ENCODE results near the gene PRPF40A.
A peak's percentile ranks its signal among the peaks of the same experiment; 100 is the strongest.
"Not testable (repeated sequence)": the region's sequence is repeated elsewhere in the genome, so short reads cannot be mapped to it uniquely, and the experiment has no call there.

PRPF40A gene

GRCh38 chr2:152717228-152718075 is at the start of gene PRPF40A:
TSS of gene PRPF40A (minus strand) at chr2:152717461. CDS start at chr2:152717439, 22 bp downstream.
- peak; percentile 91 to 98 (median 97) for DNase-seq

- no peak for DNase-seq
These were observed 49.7 kb upstream of the PRPF40A start for GRCh38 chr2:152766928-152767327.

- no peak for DNase-seq
These were observed 46.4 kb upstream of the PRPF40A start for GRCh38 chr2:152763651-152764050.

GRCh38 chr2:152763208-152763607 is 45.9 kb upstream of the PRPF40A start:
- DNase-seq, result not testable (repeated sequence)

- DNase-seq, result no peak
These were observed 44.9 kb upstream of the PRPF40A start for GRCh38 chr2:152762202-152762601.

- no peak for DNase-seq
These were observed 44.0 kb upstream of the PRPF40A start for GRCh38 chr2:152761214-152761613.

- no peak for DNase-seq
These were observed 42.2 kb upstream of the PRPF40A start for GRCh38 chr2:152759290-152760072.

- no peak for DNase-seq
These were observed 37.8 kb upstream of the PRPF40A start for GRCh38 chr2:152755029-152755428.

- not testable (repeated sequence) for DNase-seq
These were observed 30.5 kb upstream of the PRPF40A start for GRCh38 chr2:152747751-152748150.

GRCh38 chr2:152743002-152743401 is 25.7 kb upstream of the PRPF40A start:
- peak in 1 of 3 experiments; percentile 40 for DNase-seq

- peak; percentile 8 to 76 (median 8) for DNase-seq
These were observed 23.6 kb upstream of the PRPF40A start for GRCh38 chr2:152740743-152741328.

GRCh38 chr2:152739705-152740104 is 22.4 kb upstream of the PRPF40A start:
- not testable (repeated sequence) for DNase-seq

GRCh38 chr2:152738438-152738837 is 21.2 kb upstream of the PRPF40A start:
- no peak for DNase-seq

- DNase-seq, result not testable (repeated sequence)
These were observed 20.2 kb upstream of the PRPF40A start for GRCh38 chr2:152737509-152737908.

- no peak for DNase-seq
These were observed 13.5 kb upstream of the PRPF40A start for GRCh38 chr2:152730591-152731333.

GRCh38 chr2:152729844-152730243 is 12.6 kb upstream of the PRPF40A start:
- DNase-seq, result no peak

GRCh38 chr2:152723918-152724317 is 6.7 kb upstream of the PRPF40A start:
- no peak for DNase-seq

- not testable (repeated sequence) for DNase-seq
These were observed 5.4 kb upstream of the PRPF40A start for GRCh38 chr2:152722639-152723038.

- DNase-seq, result no peak
These were observed 3.5 kb upstream of the PRPF40A start for GRCh38 chr2:152720794-152721193.

GRCh38 chr2:152718909-152719645 is 1.8 kb upstream of the PRPF40A start:
- DNase-seq, result peak; percentile 58 to 89 (median 87)

GRCh38 chr2:152718076-152718908 is 1.0 kb upstream of the PRPF40A start, which contains the start of gene ARL6IP6:
TSS of gene ARL6IP6 (plus strand) at chr2:152718620. CDS start at chr2:152718625, 5 bp downstream.
- DNase-seq, result peak; percentile 78 to 97 (median 97)
